NCI-H748 (cell line): Measurements from ENCODE around the gene BCOR.

Source experiments
- DNase-seq: peaks from one replicate; lab custom pipeline; 2025; ENCODE audit not compliant: unreplicated experiment; lab: John Stamatoyannopoulos, UW

Gene BCOR

DNA sequence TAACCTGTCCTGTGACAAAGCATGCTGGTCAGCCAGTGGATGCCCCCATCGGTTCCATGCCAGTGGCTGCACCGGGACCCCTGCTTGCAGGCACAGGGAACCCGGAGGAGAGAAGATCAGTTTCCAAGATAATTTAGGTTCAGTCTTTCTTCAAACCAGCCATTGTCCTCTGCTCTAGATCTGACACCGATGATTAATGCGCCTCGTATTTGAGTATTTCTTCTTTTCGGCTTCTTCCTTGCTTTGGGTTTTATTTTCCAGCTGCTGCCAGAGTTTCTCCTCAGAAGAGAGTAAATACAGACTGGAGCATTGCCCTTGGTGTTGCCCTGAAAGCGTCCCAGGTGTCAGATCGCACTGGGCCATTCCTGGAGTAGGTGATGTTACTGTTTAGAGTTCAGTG, 19.2 kb upstream of the BCOR start:
- DNase-seq: no peak

DNA sequence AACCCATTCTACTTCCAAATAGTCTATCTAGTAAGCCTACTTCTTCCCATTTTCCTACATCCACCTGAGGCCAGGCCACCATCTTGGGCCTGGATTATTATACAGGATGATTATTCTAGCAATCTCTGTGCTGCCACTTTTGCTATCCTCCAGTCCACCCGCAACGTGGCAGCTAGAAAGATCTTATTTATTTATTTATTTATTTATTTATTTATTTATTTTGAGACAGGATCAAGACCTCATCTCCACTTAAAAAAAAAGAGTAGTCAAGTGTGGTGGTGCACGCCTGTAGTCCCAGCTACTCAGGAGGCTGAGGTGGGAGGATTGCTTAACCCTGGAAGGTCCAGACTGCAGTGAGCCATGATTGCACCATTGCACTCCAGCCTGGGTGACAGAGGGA, 15.2 kb upstream of the BCOR start:
- DNase-seq: no peak

DNA sequence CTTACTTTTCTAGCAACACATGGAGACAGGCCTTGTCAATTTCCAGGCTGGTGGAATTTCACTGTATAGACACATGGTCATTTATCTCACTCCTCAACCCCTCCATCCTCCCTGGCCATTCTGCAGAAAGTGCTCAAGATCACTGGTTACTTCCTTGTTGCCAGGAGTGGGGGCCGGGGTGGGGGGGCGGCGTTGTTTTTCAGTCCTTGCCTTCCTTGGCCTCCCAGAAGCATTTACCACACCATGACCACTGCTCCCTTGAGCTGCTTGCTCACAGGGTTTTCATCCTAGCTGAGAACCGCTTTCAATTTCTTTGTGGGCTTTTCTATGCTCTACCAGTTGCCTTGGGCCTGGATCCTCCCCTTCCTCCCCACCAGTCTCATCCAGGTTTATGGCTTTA, 14.1 kb upstream of the BCOR start:
- DNase-seq: no peak

DNA sequence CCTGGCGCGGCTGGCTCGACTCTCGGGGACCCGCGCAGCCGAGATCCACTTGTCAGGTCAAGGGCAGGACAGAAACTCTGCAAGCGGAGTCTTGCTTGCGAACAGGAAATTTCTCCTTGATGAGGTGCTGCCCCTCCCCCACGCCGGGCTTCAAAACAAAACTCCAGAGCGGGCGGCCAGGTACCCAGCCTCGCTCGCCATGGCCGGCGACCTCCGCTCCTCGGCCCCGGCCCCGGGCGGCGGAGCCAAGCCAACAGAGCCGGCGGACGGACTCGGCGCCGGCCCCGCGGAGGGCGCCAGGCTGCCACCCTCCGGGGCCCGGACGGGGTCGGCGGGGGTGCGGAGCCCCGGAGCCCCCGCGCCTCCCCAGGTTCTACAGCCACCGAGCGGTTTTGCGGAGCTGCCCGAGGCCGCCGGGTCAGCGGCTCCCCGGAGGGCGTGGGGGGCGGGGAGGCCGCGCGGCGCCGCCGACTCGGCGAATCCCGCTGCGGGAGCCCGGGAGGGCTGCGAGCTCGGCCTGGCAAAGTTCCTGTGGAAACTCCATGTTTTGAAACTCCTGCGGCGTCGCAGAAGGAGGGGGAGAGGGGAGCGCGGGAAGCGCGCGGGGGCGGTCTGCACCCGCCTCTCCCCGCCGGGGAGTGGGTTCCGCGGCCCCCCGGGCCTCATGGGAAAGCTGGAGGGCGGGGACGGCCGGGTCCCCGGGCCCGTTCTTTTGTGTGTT, 11.7 kb upstream of the BCOR start:
- DNase-seq: peak; percentile 78

DNA sequence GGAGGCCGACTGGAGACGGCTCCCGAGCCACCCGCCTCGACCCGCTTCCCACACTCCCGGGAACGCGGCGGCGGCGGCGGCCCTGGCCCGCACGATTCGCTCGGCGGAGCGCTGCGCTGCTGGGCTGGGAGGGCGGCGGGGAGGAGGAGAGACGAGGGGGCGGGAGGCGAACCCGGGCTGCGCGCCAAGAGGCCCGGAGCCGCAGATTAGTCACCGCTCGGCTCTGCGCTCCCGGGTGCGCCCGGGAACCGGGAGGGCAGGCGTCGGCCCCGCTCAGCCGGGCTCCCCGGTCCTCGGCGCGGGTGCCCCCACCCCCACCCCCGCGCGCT, 11.2 kb upstream of the BCOR start:
- DNase-seq: peak; percentile 78

DNA sequence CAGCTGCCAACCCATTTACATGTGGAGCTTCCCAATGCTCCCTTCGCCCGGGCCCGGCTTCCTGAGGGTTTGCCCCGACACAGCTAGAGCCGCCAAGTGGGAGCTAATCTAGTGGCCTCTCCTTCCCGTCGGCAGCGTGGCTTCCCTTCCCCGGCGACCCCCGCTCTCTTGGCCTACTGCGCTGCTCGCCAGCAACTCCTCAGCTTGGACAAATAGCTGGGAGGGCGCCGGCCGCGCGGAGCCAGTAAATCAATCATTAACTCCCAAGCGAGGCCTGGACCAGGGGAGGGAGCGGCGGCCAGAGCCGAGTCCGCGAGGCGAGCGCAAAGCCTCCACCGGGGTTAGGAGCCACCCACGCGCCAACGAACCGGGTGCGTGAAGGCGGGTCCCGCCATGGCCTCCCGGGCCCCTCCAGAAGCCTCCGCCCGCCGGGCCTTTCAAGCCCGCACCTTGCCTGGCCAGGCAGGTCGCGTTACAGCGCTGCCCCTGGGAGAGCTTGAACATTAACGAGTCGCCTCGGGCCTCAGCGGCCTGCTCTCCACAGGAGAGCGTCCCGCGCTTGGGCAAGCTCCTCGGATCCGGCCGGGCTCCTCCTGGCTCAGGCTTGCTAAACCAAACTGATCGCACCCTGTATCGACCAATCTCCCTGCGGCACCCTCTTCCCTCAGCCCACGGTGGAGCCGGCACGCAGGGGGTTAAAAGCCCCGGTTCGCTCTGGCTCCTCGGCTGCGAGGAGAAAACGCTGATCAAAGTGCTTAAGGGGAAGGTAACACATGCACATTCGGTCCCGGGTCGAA, 10.6 kb upstream of the BCOR start:
- DNase-seq: peak; percentile 65

DNA sequence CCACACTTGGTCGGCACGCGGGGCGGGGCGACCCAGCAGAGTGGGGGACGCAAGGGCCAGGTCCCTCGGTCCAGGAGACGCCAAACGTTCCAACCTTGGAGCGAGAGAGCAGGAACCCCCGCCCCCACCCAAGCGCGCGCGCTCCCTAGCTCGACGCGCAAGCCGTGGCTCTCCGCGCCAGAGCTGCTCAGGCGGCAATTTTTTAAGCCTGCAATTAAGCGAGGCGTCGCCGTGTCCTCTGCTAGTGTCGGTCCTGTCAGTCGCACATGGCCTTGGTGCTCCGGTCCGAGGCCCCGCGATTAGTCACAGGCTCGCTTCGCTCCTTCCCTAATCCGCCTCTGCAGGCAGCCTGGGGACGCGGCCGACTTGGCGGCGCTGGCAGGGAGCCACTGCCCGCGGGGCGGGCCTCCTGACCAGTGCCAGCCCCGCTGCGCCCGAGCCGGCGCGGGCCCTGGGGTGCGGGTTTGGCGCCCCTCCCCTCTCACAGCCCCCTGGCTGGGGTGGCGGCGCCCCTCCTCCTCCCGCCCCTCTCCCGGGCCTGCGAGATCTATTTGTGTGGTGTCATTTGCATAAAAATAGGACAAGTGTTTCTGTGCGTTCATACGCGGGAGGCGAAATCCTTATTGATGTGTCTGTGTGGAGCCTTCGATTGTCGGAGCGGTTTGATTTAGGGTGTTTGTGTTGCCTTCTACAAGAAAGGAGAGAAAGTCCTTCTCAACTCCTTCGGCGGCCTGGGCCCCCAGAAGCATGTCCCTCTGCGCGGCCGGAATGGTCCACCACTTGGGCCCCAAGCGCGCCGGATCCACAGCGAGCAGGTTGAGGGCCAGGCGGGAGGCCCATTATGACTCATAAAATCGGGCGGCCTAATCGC, 9.8 kb upstream of the BCOR start:
- peak; percentile 88 for DNase-seq

DNA sequence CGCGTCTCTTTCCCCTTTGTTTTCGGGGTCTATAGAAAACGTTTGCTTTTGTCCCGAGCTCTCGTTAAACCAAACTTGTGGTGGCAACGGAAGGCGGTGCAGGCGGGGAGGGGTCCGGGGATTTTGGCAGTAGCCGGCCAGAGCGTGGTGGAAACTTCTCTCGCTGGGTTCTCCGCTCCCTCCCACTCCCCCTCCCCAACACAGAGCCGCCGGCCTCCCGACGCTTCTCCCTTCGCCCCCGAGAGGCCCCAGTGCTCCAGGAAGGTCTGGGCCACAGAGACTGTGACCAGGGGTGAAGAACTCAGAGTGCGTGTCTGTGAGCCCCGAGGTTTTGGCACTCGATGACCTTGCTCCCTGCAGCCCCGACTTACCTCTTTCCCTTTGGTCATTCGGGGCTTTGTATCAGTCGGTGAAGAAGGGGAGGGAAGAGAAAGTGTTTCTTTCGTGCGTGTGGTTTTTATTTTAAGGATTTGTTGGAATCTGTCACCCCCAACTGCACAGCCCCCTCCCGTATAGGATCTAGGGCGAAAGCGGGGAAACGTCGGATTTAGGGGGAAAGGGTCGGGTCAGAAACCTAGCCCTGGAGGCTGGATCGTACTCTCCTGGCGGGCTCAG, 9.0 kb upstream of the BCOR start:
- no peak for DNase-seq

DNA sequence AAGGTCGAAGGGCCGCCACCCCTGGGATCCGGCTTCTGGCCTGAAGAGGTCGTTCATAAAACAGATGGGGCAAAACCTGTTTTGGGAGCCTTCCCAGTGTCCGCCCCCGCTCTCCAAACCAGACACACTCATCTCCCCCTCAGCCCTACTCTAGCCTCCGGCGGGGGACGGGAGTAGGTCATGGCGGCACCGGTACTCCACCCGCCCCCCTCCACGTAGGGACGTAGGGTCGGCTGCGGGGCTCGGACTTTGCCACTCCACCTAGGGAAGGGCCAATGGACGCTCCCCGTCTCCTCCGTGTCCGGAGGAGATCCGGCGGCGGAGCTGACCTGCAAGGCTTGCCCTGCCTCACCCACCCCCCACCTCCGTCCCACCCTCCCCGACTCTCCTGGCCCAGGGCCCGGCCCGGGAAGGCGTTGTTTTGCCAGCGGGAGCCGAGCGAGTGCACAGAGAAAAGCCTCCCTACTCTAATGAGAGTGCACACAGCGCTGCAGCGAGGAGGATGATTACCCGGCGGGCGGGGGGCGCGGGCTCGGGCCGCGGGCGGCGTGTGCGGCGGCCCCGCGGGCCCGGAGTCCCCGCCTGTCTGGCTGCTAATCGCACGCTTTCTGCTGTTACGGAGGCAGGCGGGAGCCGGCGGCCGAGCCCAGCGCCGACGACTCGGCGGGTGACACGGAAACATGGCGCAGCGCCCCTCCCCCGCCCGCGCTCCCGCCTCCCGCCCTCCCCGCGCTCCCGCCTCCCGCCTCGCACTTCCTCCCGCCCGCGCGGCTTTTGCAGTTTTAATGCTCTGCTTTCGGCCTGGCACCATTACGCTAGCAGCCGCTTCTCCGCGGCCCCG, 8.3 kb upstream of the BCOR start:
- DNase-seq: peak; percentile 90

DNA sequence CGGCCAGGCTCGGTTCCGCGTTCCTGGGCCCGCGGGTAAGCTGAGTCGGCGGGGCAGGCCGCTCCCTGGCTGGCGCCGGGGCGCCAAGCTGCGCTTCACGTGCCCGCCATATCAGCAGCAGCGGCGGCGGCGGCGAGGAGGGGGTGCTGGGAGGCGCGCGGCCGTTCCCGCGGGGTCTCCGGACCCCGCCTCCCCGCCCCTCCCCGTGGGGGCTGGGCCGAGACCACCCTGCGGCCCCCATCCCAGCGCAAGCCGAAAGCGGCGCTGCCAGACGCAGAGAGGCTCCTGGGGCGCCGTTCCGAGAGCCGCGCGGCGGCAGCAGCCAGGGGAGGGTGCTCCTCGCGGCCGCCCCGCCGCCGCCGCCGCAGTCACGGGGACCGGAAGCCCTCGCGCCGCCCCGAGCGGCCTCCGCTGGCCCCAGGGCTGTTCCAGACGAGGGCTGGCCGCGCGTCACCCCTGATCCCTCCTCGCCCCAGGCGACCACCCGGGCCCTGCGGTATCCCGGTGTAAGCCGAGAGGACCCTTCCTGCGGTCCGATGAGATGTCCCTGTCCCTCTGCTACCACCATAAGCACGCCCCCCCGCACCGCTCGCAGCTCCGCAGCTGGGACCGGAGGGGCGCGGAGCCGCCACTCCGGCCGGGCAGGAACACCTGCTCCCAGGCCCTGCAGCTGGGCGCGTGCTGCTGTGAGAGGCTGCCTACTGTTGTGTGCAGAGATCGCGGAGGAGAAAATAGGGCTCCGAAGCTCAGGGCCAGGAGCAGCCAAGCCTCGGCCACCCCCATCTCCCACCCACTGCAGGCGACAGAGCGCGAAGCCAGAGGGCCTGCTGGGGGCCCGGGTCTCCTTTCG, 7.5 kb upstream of the BCOR start:
- peak; percentile 62 for DNase-seq

DNA sequence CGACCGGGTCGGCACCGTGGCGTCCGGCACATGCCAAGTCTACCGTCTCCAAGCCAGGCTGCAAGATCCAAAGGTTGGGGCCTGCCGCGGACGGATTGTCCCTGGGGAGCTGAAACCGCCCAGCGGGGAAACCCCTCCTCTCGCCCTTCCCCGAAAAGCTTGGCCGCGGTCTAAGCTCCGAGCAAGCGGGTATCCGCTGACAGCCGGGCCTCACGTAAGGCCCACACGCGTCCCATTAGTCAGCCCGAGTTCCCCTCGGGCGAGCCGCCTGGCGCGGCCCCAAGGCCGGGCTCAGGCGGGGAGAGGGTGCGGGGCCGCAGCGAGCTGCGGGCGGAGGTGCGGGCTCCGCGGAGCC, 6.8 kb upstream of the BCOR start:
- peak; percentile 60 for DNase-seq

DNA sequence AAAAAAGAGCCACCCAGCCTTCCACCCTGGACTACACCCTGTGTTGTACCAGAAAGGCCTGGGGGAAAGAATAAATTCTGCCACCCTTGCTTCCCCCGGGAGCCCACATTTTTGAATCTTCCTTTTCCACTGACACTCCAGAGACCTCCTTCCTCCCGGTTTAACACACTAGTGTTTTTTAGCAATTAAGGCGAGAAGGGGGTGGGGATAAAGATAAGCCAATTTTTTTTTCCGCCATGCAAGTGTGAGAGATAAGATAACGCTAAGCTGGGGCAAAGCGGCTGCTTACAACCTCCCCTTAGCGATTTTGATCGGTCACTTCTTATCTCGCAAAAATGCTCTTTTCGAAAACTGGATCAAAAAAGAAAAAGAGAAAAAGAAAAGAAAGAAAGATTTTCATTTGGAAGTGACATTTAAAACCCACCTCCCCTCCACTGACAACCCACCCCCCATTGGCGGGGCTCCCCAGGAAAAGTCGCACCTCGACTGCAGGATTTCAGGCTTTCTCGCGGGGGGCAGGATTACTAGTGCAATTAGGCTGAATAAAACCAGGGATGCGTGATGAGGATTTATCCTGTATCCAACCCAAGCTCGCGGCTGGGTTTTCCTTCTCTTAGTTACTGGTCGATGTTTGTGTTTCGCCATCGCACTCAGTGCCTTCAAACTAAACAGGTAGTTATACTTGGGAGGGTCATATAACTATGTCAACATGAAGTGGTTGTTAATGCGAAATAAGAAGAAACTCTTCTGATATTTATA, 6.0 kb upstream of the BCOR start:
- peak; percentile 60 for DNase-seq

DNA sequence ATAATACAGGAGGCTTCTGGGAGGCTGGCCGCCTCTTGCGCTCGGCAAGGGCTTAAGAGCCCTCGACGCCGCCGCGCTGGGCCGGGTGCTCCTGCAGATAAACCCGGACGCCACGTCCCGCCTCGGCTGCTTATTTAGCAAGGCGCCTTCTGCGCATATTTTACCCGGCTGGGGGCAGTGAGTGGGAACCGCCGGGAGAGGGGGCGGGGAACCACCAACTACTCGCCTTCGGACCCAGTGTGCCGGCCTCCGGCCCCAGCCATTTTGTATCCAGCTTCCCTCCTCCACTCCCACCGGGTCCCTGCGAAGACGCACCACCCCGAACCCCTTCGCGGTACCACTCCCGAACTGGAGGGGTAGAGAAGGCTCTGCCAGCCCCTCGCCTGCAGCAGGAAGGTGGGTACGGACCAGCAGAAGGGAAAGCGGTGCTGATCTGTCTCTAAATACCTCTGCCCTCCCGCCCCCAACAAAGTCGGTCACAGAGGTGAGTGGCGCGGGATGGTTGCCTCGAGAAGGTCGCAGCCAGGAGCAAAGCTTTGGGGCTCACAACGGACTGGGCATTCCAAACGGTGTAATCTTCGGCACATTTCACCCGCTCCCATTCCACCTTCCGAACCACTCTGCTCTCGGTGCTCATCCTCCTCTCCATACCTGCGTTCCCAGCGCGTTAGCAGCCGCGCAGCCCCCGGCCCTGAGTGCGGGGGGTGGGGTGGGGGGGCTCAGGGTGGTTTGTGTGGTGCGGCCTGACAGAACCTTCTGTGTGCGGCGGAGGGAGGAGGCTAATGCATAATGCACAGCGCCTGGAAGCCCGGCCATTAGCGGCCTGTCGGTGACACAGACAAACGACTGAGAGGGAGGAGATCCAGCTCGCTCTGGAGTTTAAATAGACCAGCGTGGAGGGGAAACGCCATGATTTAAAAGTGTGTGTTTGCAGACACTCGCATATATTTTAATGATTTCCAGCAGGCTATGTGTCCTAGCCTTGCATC, 4.9 kb upstream of the BCOR start:
- no peak for DNase-seq

DNA sequence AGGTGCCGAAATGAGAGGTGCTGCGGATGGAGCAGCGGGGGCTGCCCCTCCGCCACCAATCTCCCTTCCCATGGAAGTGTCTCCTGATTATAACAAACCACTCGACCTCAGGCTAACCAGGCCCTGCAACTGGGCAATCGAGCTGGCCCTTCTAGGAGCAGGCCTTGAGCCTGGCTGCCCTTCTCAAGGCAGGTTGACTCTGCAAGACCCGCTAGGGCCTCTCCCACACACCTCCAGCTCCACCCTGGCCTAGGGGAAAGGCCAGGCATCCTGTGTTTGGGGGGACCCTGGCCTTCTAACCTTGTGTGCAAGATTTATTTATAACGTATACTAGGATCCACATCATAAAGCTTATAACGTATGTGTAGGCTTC, 3.7 kb upstream of the BCOR start:
- no peak for DNase-seq

DNA sequence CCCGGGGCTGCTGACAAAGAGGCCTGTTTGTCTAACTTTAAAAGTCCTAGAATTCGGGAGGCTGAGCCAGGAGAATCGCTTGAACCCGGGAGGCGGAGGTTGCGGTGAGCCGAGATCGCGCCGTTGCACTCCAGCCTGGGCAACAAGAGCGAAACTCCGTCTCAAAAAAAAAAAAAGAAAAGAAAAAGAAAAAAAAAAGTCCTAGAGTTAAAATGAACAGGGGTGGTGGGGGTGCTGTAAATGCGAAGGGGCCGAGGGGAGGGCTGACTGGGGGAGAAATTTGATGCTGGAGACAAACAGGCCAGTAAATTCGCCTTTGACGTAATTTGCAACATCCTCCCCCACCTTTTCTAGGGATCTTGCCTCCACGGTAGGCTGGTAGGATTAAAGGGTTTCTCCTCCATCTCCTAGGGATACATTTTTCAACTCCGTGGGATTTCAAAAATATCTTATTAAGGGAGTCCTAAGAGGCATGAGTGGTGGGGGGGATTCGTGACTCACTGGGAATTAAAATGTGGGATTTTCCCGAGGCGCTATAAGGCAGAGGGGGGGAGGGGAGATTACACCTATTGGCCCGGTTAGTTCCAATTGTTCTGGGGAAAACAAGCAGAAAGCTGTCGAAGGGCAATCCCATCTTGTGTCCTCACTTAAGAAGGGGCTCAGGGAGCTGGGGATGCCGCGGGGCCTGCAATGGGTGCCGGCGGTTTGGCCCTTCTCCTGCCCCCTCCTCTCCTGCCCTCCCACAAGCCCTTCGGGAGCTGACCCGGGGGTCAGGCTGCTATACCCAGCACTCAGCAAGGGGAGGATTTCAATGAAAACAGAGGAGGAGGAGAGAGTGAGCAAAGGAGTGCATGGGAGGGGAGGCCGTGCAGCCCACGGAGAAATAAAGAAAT, 3.0 kb upstream of the BCOR start:
- no peak for DNase-seq

DNA sequence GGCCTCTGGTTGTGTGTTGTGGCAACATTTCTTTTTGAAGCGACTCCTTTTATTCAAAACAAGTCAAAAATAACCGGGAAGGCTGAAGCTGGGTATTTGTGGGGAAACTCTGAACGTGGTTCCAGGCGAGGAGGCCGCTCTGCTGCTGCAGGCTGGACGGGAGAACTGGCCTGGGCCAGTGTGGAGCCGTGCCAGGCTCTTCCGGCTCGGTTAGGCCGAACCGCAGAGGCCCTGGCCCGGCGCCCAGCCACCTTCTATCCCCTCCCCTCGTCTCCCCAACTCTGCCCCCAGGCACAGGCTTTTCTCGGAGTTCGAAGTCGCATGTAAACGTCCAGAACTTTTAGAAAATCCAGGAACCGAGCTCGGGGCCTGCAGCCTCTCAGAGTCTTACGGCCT, 2.4 kb upstream of the BCOR start:
- DNase-seq: no peak
